Frontal cortex (tissue), 4 donors: ENCODE data around the gene MACF1. TPM values are rescaled to one million over a fixed set of nuclear protein-coding genes. Genes with fewer than 3 reads are reported as not detected.

ENCODE experiments used
- DNase-seq, 2 donors: peaks; one replicate each; pipeline ENCODE4 v3.0.0; 2012; ENCODE audit warnings: low spot score in 2 of 2
- FAIRE-seq: peaks from 2 replicates; lab custom pipeline; 2012; peaks lifted over from hg19 to GRCh38; lab: Jason Lieb, UNC
- total RNA-seq: library from RNA; depleted of rRNA; stranded (reverse); fragments of >200 nt; gene quantifications from one replicate; pipeline ENCODE4 v1.2.3, GENCODE V29; 2014
- donor health status: control.
- donor health status: control.
- donor health status: control.

The MACF1 gene
- total RNA-seq, 1 donor from 2014 or later: 306 TPM

- DNase-seq: no peak
- FAIRE-seq: no peak
Measured at GRCh38 chr1:39174390-39175081, 30.0 kb upstream of the MACF1 start.

DNA sequence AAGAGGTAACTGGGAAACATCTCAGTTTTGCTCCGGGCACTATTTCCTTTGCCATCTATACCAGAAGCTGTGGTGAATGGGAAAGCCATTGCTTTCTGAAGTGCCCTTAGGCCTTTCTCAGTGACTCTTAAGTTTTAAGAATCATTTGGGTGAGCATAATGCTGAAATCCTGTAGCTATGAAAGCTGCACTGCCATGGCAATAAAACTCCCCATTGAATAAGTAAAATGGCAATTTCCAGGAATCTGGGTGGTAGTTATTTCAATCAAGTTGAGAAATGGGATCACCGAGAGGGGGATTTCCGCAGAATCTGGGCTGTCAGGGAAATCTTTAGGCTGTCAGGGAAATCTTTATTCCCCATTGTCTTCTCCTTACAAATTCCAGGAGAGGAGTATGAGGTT lies 26.8 kb upstream of the MACF1 start:
- FAIRE-seq (no peak), DNase-seq (no peak)

GRCh38 chr1:39178541-39179431 lies 25.7 kb upstream of the MACF1 start:
- DNase-seq (no peak), FAIRE-seq (no peak)

- no peak for FAIRE-seq
- DNase-seq: no peak
Measured at GRCh38 chr1:39181311-39181710, 23.2 kb upstream of the MACF1 start.

DNA sequence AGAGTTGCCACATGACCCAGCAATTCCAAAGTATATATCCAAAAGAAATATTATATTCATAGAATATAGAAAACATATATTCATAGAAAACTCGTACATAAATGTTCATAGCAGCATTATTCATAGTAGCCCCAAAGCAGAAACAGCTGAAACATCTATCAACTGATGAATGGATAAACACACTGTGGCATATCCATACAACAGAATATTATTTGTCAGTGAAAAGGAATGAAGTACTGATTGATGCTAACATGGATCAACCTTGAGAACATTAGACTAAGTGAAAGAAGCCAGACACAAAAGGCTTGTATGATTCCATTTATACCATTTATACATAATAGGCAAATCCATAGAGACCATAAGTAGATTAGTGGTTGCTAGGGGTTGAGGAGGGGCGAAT lies 21.7 kb upstream of the MACF1 start:
- DNase-seq: no peak
- no peak for FAIRE-seq

- FAIRE-seq: no peak
- DNase-seq: peak in 1 of 2 donors; percentile 30
Measured at GRCh38 chr1:39183503-39184353, 20.8 kb upstream of the MACF1 start.

DNA sequence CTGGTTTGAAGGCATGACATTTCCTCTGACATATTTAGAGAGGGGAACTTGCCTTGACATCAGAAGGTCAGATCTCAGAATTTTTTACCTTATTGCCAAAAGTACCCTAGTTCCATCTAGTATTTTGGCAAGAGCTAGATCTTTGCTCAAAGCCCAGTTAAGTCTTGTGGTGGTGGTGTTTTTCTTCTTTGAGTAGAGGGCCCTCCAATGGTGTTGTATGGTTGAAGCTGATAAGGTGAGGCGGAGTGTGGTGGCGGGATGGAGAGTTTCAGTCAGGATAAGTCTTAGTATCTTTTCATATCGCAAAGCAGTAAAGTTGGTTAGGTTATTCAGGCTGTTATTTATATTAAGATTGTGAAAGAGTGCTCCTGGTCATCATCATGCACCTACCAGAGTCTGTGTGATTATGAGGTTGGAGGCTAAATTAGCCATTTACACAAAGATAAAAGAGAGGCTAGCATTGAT lies 20.1 kb upstream of the MACF1 start:
- FAIRE-seq: no peak

DNA sequence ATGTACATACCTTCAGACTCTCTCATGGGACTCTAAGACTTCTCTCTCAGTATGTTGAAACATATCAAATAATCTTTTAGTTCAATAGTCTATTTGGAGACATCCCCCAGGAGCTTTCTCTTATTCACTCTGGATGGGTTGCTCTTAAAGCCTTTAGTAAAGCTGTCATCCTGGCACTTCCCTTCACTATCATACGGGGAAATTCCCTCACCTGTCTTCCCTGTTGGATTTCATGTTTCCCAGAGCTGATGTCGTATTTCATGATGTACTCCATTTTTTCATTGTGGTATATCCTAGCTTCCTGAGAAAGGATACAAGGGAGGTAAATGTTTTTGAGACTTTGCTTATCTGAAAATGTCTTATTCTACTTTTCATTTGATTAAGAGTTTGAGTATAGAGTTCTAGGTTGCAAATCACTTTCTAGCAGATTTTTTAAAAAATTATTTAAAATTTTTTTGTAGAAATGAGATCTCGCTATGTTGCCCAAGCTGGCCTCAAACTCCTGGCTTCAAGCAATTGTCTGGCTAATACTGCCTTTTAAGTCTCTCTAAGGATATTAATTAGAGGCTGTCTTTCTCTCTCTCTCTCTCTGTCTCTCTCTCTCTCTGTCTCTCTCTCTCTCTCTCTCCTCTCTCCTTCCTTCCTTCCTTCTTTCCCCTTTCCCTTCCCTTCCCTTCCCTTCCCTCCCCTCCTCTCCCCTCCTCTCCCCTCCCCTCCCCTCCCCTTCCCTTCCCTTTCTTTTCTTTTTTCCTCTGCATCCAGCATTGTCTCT lies 17.0 kb upstream of the MACF1 start:
- DNase-seq (no peak), FAIRE-seq (no peak)

More for the DNA sequence above, 20.1 kb upstream of the MACF1 start:
- no peak for DNase-seq

DNA sequence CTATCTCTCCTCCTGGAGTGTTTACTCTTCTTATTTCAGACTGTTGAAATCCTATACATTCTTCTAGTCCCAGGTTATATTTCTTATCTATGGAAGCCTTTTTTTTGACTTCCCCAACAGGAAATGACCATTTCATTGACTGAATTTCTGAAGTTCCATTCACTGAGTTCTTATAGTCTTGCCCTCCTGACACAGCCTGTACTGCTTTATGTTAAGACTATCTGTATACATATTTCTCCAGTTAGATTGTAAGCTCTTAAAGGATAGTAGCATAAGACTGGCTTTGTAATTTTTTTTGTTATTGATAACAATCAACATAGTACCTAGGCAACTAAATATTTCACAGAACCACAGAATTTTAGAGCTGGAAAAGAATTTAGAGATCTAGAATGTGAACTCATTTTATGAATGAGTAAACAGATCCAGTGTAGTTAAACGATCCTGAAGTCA lies 14.9 kb upstream of the MACF1 start:
- no peak for DNase-seq
- FAIRE-seq: no peak

DNA sequence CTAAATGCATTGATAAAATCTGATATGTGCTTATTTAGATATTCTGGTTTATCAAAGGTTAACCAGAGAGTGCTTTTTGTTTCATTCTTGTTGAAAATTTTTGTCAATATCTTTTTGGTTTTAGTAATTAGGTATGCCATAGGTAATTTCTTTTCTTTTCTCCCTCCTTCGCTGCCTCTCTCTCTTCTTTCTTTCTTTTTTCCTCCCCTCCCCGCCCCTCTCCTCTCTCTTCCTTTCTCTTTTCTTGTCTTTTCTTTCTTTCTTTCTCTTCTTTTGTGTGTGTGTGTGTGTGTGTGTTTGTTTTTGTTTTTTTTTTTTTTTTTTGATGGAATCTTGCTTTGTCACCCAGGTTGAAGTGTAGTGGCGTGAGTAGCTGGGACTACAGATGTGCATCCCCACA lies 14.4 kb upstream of the MACF1 start:
- DNase-seq (no peak), FAIRE-seq (no peak)

- DNase-seq (no peak), FAIRE-seq (no peak)
Measured at GRCh38 chr1:39194398-39195051, 10.0 kb upstream of the MACF1 start.

- FAIRE-seq: no peak
- DNase-seq: no peak
Measured at GRCh38 chr1:39195166-39196111, 9.1 kb upstream of the MACF1 start.

DNA sequence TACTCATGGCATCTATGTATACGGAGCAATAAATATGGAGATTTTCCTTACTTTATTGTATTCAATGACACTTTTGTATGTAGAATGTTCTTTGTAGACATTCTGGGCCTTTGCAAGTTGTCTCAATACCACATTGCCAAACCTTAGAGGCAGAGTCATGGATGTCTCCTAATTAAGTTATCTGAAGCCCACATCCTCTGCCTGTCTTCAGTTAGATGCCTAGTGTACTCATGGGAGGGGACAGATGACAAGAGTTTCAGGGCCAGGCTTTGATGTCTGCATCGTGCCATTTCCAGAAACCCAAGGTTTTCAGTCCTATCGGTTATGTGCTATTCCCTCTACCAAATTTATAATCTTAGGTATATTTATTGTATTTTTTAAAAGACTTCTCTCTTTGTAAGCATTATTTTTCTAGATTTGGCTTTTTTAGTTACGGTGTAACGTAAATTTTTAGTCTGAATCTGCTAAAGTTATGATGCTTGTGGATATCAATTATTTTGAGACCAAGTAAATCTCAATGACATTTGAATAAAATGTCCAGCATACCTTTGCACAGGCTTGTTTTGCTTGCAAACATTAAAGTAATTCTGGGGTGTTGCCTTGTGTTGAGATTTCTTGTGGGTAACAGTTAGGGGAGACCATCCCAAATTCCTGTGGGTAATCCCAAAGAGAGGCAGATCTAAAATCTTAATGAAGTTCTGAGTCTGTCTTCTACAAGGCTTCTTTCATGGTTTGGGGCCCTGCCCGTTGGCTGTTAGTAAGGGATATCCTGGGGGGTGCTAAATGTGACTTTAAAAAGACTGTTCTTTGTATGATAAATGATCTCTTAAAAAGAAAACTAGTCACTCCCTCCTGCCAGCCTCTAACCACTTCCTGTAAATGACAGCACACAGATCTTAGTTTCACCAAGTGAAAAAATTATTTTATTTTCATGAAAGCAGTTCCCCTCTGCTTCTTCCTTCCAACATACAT lies 8.0 kb upstream of the MACF1 start:
- DNase-seq (no peak), FAIRE-seq (no peak)

DNA sequence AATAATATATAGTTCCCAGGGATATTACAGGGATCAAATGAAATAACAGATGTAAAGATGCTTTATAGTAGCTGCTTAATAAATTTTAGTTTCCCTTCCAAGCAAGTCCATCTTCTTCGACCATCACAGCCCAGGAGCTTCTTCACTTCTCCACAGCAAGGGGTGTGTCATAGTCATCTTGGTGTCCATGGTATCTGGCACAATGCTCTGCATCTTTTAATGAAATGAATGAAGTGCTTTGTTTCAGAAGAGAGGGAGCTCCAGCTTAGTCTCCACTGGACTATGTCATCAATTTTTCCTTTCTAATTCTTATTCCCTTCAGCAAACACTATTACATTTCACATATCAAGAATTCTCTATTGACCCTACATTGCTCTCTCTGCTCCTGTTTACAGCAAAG lies 4.9 kb upstream of the MACF1 start:
- no peak for DNase-seq

GRCh38 chr1:39205102-39205780 lies 746 bp downstream of the MACF1 start:
- FAIRE-seq (no peak), DNase-seq (no peak)

More for the DNA sequence above, 4.9 kb upstream of the MACF1 start:
- FAIRE-seq: no peak
